Uterus (tissue), 2 donors: ENCODE results near the gene FABP2.

ENCODE experiments used
- POLR2A ChIP-seq, 2 donors: fragments of 450-650 bp; IDR thresholded peaks; one replicate each; pipeline ENCODE4 v1.6.1; 2016; ENCODE audit warnings: antibody characterized with exemption in 2 of 2, mild to moderate bottlenecking in 1 of 2, moderate library complexity in 1 of 2
- TF ChIP-seq, protein P1 (sequence below), 4 experiments: fragments of 200-600 bp in 2 of 4; fragments of 450-650 bp in 2 of 4; sonication (generic) in 2 of 4; IDR thresholded peaks; one replicate each; pipeline ENCODE4 v1.5.1; 2016 to 2019; ENCODE audit warnings: antibody characterized with exemption in 4 of 4, mild to moderate bottlenecking in 2 of 4, moderate library complexity in 1 of 4

GRCh38 chr4:119271361-119272085, 50.4 kb downstream of the FABP2 start:
- TF ChIP-seq, protein P1, sequence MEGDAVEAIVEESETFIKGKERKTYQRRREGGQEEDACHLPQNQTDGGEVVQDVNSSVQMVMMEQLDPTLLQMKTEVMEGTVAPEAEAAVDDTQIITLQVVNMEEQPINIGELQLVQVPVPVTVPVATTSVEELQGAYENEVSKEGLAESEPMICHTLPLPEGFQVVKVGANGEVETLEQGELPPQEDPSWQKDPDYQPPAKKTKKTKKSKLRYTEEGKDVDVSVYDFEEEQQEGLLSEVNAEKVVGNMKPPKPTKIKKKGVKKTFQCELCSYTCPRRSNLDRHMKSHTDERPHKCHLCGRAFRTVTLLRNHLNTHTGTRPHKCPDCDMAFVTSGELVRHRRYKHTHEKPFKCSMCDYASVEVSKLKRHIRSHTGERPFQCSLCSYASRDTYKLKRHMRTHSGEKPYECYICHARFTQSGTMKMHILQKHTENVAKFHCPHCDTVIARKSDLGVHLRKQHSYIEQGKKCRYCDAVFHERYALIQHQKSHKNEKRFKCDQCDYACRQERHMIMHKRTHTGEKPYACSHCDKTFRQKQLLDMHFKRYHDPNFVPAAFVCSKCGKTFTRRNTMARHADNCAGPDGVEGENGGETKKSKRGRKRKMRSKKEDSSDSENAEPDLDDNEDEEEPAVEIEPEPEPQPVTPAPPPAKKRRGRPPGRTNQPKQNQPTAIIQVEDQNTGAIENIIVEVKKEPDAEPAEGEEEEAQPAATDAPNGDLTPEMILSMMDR (IDR thresholded peaks at IDR 0.05): no peak
- TF ChIP-seq POLR2A (IDR thresholded peaks at IDR 0.05): no peak
